Endothelial cell of umbilical vein (primary cell): ENCODE data around the gene RAB6B.

Source experiments
- CTCF ChIP-seq, 2 donors: IDR thresholded peaks; 1 replicate in 1 of 2; 2 replicates in 1 of 2; pipeline ENCODE4 v1.5.1; 2011; ENCODE audit warnings: low read length in 2 of 2, mild to moderate bottlenecking in 2 of 2, moderate library complexity in 2 of 2, control low read depth in 1 of 2, inconsistent platforms in 1 of 2, low read depth in 1 of 2; ENCODE audit not compliant: insufficient read depth in 1 of 2; ENCODE audit errors: extremely low read depth in 1 of 2
- EZH2 ChIP-seq: IDR thresholded peaks from 2 replicates; pipeline ENCODE4 v1.6.1; 2012; ENCODE audit warnings: borderline replicate concordance, low read depth, mild to moderate bottlenecking, moderate library complexity, low read length, inconsistent platforms; ENCODE audit not compliant: severe bottlenecking
- MAX ChIP-seq: IDR thresholded peaks from 2 replicates; pipeline ENCODE4 v1.6.1; 2011; ENCODE audit not compliant: insufficient read depth, insufficient read length
- POLR2A ChIP-seq: IDR thresholded peaks from 2 replicates; pipeline ENCODE4 v1.6.1; 2012; ENCODE audit warnings: low read depth, mild to moderate bottlenecking, control low read depth, low read length

- TF ChIP-seq EZH2 (no peak), CTCF (IDR thresholded peaks at IDR 0.05; ENCODE audit: extremely low read depth in 1 of 2, insufficient read depth in 1 of 2, low read depth in 1 of 2, low read length in 2 of 2) (peak in 1 of 2 donors; percentile 6), MAX (no peak), POLR2A (no peak)
Measured at GRCh38 chr3:133910422-133910821, 14.7 kb upstream of the RAB6B start.
